ENCODE measurements around the gene TTC21A.
"Not testable (repeated sequence)": the region's sequence is repeated elsewhere in the genome, so short reads cannot be mapped to it uniquely, and the experiment has no call there.

Gene TTC21A

DNA sequence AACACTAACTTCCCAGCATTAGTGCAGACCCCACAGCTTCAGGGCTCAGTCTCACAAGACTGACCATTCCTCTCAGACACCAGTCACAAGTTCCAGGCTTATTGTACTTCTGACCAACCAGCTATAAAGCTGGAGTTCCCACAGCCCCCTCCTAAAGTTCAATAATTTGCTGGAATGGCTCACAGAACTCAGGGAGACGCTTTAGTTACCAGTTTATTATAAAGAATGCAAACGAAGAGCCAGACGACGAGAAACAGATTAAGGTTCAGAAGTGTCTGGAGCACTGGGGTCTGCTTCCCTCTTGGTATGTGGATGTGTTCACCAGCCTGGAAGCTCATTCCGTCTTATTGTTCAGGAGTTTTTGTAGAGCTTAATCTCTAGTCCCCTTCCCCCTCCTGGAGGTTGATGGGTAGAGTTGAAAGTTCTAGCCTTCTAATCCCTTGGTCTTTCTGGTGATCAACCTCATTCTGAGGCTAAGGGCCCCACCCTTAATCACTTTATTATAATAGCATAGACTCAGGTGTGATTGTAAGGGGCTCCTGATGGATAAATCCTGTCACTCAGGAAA lies 50.8 kb downstream of the TTC21A start:
- DNase-seq, result no peak

DNA sequence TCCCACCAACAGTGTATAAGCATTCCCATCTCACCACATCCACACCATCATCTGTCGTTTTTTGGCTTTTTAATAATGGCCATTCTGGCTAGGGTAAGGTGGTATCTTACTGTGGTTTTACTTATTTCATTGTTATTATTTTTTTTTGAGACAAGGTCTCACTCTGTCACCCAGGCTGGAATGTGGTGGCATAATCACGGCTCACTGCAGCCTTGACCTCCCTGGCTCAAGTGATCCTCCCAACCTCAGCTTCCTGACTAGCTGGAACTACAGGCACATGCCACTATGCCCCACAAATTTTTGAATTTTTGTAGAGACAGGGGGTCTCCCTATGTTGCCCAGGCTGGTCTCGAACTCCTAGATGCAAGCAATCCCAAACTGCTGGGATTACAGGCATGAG lies 56.9 kb downstream of the TTC21A start:
- no peak for DNase-seq

DNA sequence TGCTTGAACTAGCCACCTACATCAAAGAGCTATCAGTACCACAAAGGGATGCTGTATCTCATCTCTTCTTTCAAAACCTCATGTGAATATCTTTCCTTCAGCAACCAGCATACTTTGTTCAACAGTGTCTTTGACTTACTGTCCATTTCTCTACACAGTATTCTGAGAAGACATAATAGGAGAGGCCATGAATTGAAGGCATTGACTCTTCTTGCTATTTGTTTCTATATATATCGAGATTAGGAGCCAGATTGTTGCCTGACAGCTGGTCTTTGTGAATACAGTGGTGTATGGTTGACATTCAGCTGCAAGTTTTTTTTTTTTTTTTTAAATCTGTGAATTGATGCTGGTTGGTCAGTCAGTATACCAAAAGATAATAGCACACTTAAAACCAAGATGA lies 58.0 kb downstream of the TTC21A start:
- no peak for DNase-seq

DNA sequence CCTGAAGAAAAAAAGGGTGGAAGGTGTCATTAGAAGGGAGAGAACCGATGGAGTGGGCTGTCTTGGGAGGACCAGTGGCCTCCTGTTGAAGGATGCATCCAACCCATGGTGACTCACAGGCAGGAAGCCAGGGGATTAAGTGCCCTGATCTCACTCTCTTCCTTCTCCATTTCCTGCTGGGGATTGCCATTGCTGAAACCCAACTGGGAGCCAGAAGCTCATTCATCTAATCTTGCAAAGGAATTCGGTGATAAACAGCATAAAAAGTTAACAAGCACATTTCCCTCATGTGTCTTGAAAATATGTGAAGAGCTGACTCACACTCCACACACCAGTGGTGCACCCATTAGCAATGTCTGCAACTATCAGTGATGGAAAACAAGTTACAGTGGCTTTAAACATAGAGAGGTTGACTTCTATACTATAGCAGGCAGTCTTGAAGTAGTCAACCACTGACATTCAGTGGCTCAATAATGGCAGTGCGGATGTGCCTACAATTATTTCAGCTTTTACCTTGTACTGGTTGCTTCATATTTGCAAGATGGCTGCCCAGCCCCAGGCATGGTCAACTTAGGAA lies 58.7 kb downstream of the TTC21A start:
- DNase-seq, result no peak

DNA sequence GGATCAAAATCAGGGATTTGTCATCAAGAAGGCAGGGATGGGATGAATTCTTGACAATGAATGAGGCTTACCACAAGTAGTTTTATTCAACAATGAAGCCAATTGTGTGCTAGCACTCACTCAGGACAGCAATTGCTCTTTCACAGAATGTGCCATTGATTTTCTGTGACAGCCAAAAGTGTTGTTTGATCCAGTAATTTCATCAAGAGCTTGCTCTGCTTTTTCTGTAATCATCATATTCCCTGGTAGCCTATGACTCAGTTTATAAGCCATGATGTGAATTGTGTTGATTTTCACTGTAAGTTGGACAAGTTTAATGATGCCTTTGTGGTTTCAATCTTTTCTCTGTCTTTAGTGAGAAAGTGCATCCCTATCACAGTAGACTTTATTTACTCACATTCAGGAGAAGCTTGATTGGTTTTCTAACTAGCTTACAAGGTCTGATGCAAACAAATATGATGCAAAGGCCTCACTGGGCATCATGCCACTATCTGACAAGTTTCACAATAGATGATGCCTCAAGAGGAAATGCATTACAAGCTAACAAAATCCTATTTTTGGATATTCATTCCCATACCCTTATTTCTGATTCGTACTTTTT lies 59.6 kb downstream of the TTC21A start:
- DNase-seq, result no peak

DNA sequence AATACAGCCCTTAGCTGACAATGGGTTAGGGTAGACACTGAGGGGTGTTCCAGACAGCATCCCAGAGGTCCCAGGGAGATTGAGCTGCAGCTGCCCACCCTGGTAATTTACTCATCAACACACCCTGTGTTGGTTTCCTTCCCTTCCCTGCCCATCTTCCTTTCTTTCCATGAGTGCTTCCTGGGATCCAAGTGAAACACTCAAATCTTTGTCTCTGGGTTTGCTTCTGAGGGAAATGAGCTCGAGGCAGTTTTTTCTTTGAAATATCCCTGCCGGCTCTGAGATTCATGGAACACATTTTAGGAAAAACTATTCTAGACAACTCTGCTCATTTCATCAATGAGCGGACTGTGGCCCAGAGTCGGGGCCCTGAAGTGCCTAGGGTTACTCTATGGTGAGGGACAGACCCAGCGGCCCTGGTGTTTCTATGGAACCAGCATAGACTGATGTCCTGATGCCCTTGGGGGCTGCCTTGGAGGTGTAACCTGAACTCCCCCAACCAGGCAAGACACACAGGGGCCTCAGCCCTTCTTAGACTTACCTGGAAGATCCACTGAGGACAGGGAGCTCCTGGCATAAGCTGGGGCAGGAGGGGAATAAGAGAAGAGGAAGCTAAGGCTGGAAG lies 60.8 kb downstream of the TTC21A start:
- no peak for DNase-seq

DNA sequence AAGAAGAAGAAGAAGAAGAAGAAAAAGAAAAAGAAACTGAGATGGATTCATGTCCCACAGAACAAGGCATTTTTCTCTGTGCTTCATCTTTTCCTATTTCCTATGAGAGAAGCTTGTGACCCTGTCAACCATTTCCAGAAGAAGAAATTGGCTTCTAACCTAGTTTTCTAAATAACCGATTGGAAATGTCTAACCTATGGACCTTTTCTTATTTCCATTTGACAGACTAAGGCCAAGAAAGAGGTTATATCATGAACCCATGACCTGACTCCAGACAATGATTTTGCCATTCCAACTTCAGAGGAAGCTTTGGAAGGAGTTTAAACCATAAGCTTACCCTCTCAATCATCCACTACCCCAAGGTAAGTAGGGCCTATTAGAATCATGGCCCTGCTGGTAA lies 62.2 kb downstream of the TTC21A start:
- DNase-seq, result no peak

DNA sequence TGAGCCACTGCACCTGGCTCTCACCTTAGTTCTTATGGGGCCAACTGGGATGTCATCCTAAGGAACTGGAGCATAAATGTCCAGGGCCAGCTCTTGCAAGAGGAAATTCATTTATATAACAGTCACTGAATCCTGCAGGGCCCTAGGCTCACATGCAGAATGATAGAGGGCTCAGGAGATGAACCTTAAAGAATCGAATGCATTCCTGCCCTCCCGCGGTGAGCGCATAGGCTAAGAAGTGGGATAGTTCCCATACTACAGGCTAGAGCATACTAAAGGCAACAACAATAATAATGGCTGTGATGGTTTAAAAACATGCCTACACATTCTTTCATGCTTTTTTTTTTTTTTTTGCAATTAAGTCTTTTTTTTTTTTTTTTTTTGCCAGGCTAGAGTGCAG lies 63.0 kb downstream of the TTC21A start:
- no peak for DNase-seq

DNA sequence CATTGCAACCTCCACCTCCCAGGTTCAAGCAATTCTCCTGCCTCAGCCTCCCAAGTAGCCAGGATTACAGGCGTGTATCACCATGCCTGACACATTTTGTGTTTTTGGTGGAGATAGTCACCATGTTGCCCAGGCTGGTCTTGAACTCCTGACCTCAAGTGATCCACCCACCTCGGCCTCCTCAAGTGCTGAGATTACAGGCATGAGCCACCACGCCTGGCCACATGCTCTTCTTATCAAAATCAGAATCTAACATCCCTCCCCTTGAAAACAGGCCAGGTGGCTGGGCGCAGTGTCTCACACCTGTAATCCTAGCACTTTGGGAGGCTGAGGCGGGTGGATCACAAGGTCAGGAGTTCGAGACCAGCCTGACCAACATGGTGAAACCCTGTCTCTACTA lies 63.4 kb downstream of the TTC21A start:
- DNase-seq, result not testable (repeated sequence)

DNA sequence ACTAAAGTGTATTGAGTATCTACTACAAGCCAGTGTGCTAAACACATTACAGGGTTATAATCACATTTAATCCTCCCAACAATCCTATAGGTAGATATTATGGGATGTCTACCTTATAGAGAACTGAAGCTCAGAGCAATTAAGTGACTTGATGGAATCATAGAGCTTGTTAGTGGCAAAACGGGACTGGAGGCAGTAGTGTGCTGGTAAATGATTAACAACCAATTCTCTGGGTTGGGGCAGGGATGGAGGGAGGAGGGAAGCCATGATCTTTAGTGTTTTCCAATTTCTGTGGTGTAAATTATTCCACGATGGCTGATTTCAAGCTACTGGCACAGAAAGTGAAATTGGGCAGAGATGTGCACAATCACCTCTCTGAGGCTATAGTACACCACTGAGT lies 64.4 kb downstream of the TTC21A start:
- no peak for DNase-seq

DNA sequence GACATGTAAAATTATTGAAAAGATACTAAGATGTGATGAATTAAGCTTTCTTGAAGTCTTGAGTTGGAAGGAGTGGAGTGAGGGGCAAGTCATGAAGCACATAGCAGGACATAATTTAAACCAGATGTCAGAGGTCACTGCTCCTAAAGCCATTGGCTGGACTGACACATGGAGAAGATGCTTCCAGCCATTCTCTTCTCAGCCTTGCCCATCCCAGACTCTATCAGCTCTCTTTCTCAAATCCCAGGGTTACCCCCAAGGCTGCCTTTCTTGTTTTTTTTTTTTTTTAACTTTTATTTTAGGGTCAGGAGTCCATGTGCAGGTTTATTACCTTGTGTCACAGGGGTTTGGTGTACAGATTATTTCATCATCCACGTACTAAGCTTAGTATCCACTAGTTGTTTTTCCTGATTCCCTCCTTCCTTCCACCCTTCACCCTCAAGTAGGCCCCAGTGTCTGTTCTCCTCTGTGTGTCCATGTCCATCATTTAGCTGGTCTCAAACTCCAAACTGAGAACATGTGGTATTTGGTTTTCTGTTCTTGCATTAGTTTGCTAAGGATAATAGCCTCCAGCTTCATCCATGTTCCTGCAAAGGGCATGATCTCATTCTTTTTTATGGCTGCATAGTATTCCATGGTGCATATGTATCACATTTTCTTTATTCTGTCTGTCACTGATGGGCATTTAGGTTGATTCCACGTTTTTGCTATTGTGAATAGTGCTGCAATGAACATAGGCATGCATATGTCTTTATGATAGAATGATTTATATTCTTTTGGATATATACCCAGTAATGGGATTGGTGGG lies 66.0 kb downstream of the TTC21A start:
- no peak for DNase-seq

DNA sequence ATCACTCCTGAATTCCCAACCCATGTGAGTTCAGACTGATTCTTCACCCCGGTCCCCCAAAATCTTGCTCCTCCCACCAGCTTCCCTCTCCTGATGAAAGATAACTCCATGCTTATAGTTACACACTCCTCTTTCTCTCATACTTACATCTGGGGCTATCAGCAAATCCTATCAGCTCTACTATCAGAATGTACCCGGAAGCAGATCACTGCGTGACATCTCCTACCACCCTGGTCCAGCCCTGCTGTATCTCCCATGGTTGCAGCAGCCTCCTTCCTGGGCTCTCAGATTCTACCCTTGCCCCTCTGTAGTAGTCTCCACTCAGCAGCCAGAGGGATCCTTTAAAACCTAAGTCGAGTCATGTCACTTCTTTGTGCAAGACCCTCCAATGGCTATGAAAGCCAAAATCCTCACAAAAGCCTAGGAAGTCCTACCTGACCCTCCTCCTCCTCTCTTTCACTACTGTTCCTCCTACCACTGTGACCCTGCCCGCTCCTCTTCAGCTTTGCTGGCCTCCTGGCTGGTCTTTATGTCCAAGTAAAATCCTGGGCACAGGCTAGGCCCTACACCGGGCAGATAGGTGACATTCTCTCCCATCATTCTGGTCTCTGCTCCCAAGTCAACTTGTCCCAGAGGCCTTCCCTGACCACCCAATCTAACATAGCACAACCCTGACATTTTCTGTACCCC lies 68.7 kb downstream of the TTC21A start:
- no peak for DNase-seq

DNA sequence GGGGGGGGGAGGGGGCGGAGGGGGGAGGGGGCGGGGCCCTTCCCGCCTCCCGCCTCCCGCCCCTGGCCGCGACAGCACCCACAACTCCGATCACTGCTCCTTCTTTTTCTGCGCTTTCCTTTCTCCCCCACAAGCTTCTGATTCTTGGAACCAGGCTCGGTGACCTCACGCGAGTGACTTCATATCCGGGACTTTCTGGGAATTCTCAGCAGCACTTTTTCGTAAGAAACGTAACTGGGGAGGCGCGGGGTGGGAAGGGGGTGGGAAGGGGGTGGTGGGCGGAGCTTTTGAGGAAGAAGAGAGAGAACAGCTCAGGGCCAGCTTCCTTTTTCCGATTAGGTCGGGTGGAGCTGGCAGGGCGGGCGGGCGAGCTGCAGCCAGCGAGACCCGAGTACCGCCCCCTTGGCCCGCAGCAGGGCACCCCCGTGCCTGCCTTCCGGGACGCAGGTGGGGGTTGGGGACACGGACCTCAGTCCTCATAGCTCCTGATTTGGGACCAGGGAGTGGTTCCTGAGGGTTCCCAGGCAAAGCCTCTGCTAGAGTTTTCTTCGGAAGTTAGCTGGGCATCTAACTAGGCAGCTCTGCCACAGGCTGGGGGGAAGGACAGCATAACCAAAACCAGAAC lies 70.3 kb downstream of the TTC21A start:
- peak; percentile 13 for DNase-seq

DNA sequence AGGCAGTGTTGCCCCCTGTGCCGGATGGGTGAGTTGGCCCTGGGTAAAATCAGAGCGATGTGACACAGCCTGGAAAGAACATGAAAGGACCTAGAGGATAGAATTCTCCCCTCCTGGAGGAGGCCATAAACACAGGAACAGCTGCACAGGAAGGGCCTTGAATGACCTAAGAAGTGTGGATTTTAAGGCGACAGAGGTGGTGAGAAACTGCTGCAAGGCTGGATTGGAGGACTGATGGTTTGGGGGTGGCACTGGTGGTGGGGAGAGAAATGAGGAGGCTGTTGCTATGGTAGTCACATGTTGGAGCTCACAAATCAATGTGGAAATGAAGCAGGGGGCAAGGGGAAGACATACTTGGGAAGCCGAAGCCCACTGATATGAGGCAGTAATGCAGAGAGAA lies 71.1 kb downstream of the TTC21A start:
- no peak for DNase-seq

DNA sequence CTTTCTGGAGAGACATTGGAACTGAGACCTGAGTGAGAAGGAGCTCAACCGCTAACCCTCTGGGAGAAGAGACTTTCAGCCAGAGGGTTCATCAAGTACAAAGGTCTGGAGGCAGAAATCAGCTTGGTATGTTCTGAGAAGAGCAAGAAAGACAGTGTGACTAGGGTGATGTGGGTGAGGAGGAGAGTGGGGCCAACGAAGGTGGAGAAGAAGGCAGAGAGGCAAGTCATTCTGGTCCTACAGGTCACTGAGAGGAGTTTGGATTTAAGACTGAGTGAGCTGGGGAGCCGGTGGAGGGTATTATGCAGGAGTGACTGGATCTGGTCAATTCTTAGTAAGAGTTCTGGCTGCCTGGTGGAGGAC lies 72.7 kb downstream of the TTC21A start:
- no peak for DNase-seq

DNA sequence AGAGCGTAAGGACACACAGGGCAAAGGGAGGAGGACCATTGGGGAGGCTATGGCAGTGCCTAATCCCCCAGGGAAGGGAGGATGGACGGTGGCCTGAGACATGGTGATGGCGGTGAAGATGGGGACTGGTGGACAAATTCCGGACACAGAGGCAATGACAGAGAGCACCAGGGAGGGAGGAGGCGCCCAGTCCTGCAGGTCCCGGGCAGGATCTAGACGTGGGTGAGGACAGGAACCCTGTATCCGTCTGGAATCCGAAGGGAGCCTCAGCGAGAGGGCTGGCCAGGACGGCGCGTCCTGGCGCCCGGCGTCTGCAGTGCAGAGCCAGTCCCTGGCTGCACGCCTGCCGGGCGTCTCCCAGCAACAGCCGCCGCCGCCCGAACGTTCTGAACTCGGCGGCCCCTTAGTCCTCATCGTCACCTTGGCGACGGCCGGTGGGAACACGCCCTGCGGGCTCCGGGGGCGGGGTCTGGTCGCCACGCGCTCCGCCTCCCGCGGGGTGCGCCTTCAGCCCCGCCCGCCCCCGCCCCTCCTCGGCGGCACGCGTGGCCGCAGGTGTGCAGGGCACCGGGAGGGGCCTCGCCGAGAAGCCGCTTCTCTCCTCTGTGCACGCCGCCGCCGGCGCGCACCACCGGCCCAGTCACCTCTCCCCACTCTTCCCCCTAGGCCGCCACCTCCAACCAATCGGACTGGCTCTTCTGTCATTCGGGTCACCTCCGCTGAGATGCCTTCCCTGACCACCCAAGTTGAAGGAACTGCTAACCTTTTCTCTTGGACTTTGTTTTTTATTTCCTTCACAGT lies 73.3 kb downstream of the TTC21A start:
- DNase-seq, result peak; percentile 85

DNA sequence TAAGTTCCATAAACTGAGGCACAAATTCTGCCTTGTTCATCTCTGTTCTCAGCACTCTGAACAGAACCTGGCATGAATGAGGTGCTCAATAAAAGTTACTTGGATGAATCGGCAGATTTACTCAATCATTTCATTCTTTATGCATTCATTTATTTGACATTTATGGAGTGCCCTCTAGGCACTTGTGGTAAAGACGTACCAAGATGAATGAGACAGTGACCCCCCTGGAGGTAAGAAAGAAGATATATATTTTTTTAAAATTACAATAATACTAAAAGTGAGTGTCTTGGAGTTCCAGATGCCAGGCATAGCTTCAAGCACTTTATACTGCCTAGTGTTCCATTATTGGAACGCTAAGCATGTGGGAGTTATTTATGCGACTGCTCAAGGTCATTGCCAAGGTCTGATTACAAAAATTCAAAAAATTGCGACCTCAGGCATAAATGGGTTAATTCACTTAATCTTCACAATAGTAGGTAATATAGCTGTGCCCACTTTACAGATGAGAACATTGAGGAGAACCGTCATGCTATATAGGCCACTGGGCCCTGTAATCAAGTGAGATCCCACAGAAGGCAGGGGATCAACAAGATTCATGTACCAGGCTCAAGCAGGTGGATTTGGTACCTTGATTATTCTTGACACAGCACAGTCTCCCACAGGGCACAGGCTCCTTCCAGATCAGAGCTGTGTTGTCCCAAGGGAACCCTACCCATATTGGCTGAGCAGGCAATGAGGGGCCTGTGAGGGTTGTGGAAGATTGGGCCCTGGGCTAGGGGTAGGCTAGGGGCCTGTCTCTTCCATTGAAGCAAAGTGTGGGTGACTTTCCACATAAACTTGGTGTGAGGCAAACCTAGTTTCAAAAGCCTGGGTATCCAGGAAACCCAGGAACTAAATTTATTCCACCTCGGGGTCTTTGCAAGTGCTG lies 74.2 kb downstream of the TTC21A start:
- DNase-seq, result no peak

DNA sequence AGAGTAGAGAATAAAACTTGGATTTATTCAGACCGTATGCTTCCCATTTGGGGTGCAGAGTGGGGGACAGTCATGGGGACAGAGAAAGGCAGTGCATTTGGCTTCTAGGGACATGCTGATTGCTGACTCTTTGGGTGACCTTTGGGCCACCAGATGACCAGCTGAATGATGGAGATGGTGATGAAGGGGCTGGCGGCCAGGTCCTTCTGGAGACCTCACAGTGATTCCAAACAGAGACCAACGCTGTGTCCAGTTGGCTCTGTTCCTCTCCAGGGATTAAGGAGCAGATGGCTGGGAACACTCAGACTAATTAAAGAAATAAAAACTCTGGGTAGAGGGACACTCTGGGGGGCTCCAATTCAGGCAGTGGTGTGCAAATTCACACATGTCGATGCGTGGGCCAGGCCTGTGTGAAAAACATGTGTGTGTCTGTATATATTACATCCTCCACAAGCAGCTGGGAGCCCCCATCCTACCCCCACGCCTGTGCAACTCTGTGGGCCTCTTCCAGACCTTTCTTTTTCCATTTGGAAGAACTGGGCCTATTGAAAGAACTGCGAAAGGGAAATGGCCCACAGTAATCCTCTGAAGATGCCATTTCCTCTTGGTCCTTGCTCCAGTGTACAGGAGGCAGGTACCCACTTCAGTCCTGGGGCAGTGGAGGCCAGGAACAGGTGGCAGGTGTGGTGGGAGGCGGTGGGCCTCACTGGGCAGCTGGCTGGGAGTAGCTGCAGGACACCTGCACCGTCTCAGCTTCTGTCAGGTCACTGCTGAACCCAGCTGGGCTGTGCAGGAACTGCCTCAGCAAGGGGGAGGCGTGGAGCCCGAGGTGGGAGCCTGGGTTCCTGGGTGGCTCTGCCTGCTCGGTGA lies 76.0 kb downstream of the TTC21A start:
- DNase-seq, result no peak
